Keratinocyte (primary cell): ENCODE measurements around the gene APOA4. TPM values are rescaled to one million over a fixed set of nuclear protein-coding genes. Genes with fewer than 3 reads are reported as not detected.

Source experiments
- DNase-seq: peaks from one replicate; pipeline ENCODE4 v3.0.0-alpha.2; 2011; ENCODE audit warnings: low read depth, missing footprints, low spot score
- FAIRE-seq: peaks from 2 replicates; lab custom pipeline; 2011; peaks lifted over from hg19 to GRCh38; lab: Jason Lieb, UNC
- H2AFZ ChIP-seq: 2 replicates; pipeline ENCODE4 v1.6.0; 2012; ENCODE audit warnings: low read length, control low read depth, inconsistent platforms; ENCODE audit not compliant: control insufficient read depth
- H3K27ac ChIP-seq: 2 replicates; pipeline ENCODE4 v1.5.1; 2011; ENCODE audit warnings: low read length; ENCODE audit not compliant: control insufficient read depth, insufficient read depth
- H3K27me3 ChIP-seq: 3 replicates; pipeline ENCODE4 v1.6.0; 2011; ENCODE audit warnings: low read length; ENCODE audit not compliant: control insufficient read depth, insufficient read depth; ENCODE audit errors: extremely low read depth
- H3K36me3 ChIP-seq, 2 experiments: 2 replicates in 1 of 2; 3 replicates in 1 of 2; pipeline ENCODE4 v1.5.1; 2011; ENCODE audit warnings: low read length in 2 of 2, mild to moderate bottlenecking in 1 of 2; ENCODE audit not compliant: control insufficient read depth in 2 of 2, insufficient read depth in 2 of 2; ENCODE audit errors: extremely low read depth in 1 of 2
- H3K4me1 ChIP-seq: 3 replicates; pipeline ENCODE4 v1.5.1; 2011; ENCODE audit warnings: low read length; ENCODE audit not compliant: control insufficient read depth, insufficient read depth; ENCODE audit errors: extremely low read depth
- H3K4me2 ChIP-seq: 3 replicates; pipeline ENCODE4 v1.6.0; 2011; ENCODE audit warnings: low read depth, low read length; ENCODE audit not compliant: control insufficient read depth, insufficient read depth; ENCODE audit errors: extremely low read depth
- H3K4me3 ChIP-seq, 3 experiments: fragments of 200-600 bp in 1 of 3; sonication (generic) in 1 of 3; 2 replicates in 2 of 3; 3 replicates in 1 of 3; pipeline ENCODE4 v1.5.1; 2011 to 2016; ENCODE audit warnings: low read length in 3 of 3, mild to moderate bottlenecking in 3 of 3, control low read depth in 2 of 3, inconsistent platforms in 1 of 3, low read depth in 1 of 3, mixed read lengths in 1 of 3, mixed run types in 1 of 3, moderate library complexity in 1 of 3; ENCODE audit not compliant: control insufficient read depth in 2 of 3, insufficient read depth in 2 of 3; ENCODE audit errors: extremely low read depth in 1 of 3
- H3K79me2 ChIP-seq: 2 replicates; pipeline ENCODE4 v1.6.0; 2012; ENCODE audit warnings: low read length; ENCODE audit not compliant: control insufficient read depth, insufficient read depth
- H3K9ac ChIP-seq: 3 replicates; pipeline ENCODE4 v1.6.0; 2011; ENCODE audit warnings: low read length; ENCODE audit not compliant: control insufficient read depth, insufficient read depth; ENCODE audit errors: extremely low read depth
- H3K9me1 ChIP-seq: 3 replicates; pipeline ENCODE4 v1.6.0; 2011; ENCODE audit warnings: low read length; ENCODE audit not compliant: control insufficient read depth, insufficient read depth; ENCODE audit errors: extremely low read depth
- H3K9me3 ChIP-seq: 2 replicates; pipeline ENCODE4 v1.5.1; 2012; ENCODE audit warnings: low read depth, low read length; ENCODE audit not compliant: control insufficient read depth
- H4K20me1 ChIP-seq: 3 replicates; pipeline ENCODE4 v1.6.0; 2011; ENCODE audit warnings: low read length; ENCODE audit not compliant: control insufficient read depth, insufficient read depth; ENCODE audit errors: extremely low read depth
- EZH2 ChIP-seq: IDR thresholded peaks from one replicate; pipeline ENCODE4 v1.6.1; 2012; ENCODE audit warnings: inconsistent platforms, mild to moderate bottlenecking, low read length, moderate library complexity
- dilution Hi-C: fragments of 300-500 bp; cut with MboI; formaldehyde crosslinking; loops from one replicate; pipeline ENCODE4 v1.7.0; 2020; ENCODE audit warnings: low sequenced_read_pairs; ENCODE audit not compliant: extremely low pct_ligation_motif_present
- polyA plus RNA-seq, 5 experiments: library from polyadenylated mRNA; depleted of rRNA in 3 of 5; stranded (reverse) in 3 of 5; stranded (forward) in 1 of 5; unstranded in 1 of 5; fragments of >200 nt; gene quantifications; 1 replicate in 1 of 5; 2 replicates in 3 of 5; 3 replicates in 1 of 5; pipeline versions ENCODE4 v1.2.1 to v1.2.3, GENCODE V29; 2011 to 2012; ENCODE audit warnings: missing spikeins in 2 of 5, low read depth in 1 of 5, low replicate concordance in 1 of 5
- TF ChIP-seq, protein P1 (sequence below), 3 experiments: IDR thresholded peaks in 1 of 3; conservative IDR thresholded peaks in 1 of 3; optimal IDR thresholded peaks in 1 of 3; 2 replicates in 2 of 3; 3 replicates in 1 of 3; pipeline versions ENCODE3 to v1.5.1; 2011; ENCODE audit warnings: low read length in 3 of 3, mild to moderate bottlenecking in 3 of 3, moderate library complexity in 2 of 3, control low read depth in 1 of 3, inconsistent platforms in 1 of 3; ENCODE audit not compliant: insufficient read depth in 2 of 3; ENCODE audit errors: extremely low read depth in 1 of 3

The APOA4 gene
- polyA plus RNA-seq, 1 donor (not counting 4 experiments of a cell fraction or from before 2014, with no cell fraction given) = not detected

DNA sequence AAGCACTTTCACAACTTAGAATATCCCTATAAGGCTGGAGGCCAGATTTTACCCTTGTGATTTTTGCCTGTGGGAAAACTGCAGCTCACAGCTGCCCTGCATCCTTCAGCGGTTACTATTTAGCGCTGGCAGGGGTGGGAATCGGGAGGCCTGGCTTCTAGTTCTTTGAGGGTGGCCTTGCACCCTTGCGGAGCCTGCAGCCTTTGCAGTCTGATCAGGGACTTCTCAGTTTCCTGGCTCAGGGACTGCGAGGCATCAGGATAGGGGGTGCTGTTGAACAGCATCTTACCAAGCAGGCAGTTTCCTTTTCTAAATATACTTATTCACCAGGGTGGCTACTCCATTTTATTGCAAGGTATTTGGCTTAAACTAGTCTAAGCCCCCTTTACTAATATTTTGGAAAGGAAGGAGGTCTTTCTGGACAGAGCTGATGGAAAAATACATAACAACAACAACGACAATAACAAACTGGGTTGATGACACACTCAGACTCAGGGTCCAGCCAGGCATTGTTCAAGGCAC, 17.2 kb upstream of the APOA4 start:
- no peaks in the 10 kb centered on the region for H4K20me1 ChIP-seq
- DNase-seq = no peak
- H3K36me3 ChIP-seq = peaks cover 7 to 10% of the 10 kb centered on the region in 2 experiments
- dilution Hi-C loops = no loop called here
- no peaks in the 10 kb centered on the region for H3K9me1 ChIP-seq
- TF ChIP-seq, protein P1, sequence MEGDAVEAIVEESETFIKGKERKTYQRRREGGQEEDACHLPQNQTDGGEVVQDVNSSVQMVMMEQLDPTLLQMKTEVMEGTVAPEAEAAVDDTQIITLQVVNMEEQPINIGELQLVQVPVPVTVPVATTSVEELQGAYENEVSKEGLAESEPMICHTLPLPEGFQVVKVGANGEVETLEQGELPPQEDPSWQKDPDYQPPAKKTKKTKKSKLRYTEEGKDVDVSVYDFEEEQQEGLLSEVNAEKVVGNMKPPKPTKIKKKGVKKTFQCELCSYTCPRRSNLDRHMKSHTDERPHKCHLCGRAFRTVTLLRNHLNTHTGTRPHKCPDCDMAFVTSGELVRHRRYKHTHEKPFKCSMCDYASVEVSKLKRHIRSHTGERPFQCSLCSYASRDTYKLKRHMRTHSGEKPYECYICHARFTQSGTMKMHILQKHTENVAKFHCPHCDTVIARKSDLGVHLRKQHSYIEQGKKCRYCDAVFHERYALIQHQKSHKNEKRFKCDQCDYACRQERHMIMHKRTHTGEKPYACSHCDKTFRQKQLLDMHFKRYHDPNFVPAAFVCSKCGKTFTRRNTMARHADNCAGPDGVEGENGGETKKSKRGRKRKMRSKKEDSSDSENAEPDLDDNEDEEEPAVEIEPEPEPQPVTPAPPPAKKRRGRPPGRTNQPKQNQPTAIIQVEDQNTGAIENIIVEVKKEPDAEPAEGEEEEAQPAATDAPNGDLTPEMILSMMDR (optimal IDR thresholded peaks at IDR 0.05 in 1 of 3, IDR thresholded peaks at IDR 0.05 in 1 of 3, conservative IDR thresholded peaks at IDR 0.05 in 1 of 3; ENCODE audit: extremely low read depth in 1 of 3, insufficient read depth in 2 of 3, low read length in 3 of 3) = peak in 2 of 3 experiments; percentile 15 to 48
- TF ChIP-seq EZH2 = no peak
- no peaks in the 10 kb centered on the region for H3K79me2 ChIP-seq
- H3K9me3 ChIP-seq = no peaks in the 10 kb centered on the region
- H3K4me3 ChIP-seq = no peak overlapping the region
- no peak overlapping the region for H3K27ac ChIP-seq
- FAIRE-seq = no peak
- no peaks in the 10 kb centered on the region for H3K27me3 ChIP-seq
- no peak overlapping the region for H3K4me2 ChIP-seq
- no peak overlapping the region for H2AFZ ChIP-seq
- no peak overlapping the region for H3K9ac ChIP-seq
- peaks cover 4% of the 10 kb centered on the region for H3K4me1 ChIP-seq

DNA sequence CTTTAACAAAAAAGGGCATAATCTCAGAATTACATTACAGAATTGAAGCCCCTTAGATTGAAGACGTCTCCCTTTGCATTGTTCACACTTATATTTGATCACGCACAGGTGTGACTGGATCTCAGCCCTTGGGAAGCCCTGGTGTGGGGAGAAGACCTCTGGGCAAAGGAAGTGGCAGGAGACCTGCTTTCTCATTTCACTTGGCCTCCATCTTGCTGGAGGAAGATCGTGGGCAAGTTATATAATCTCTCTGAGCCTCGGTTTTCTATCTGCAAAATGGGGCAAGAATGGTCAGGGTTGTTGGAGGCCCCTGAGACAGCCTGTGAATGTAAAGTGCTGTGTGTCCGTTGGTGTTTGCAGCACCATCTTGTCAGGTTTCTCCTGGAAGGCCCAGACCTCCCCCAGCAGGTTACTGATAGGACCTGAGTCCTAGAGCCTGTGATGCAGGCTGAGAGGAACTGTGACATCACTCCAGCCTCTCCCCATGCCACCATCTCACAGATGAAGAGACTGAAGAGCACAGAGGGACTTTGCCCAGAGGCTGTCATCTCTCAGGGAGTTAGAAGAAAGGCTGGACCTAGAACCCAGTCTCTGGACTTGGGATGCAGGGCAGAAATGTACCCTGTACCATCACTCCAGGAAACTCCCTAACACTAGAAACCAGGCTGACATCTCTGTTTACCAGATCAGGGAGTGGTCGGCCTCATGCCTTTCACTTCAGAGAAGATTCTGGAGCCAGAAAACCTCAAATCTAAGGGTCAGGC, 15.4 kb upstream of the APOA4 start:
- no peaks in the 10 kb centered on the region for H4K20me1 ChIP-seq
- H3K36me3 ChIP-seq = peaks cover 0 to 2% of the 10 kb centered on the region in 2 experiments
- peaks cover 4% of the 10 kb centered on the region for H3K4me1 ChIP-seq
- DNase-seq (no peak), FAIRE-seq (no peak)
- no peaks in the 10 kb centered on the region for H3K9me3 ChIP-seq
- no peak overlapping the region for H3K4me2 ChIP-seq
- no peak for TF ChIP-seq EZH2
- TF ChIP-seq, protein P1 (optimal IDR thresholded peaks at IDR 0.05 in 1 of 3, IDR thresholded peaks at IDR 0.05 in 1 of 3, conservative IDR thresholded peaks at IDR 0.05 in 1 of 3; ENCODE audit: extremely low read depth in 1 of 3, insufficient read depth in 2 of 3, low read length in 3 of 3) = no peak
- dilution Hi-C loops = no loop called here
- no peaks in the 10 kb centered on the region for H3K79me2 ChIP-seq
- no peak overlapping the region for H3K4me3 ChIP-seq
- no peak overlapping the region for H3K9ac ChIP-seq
- H2AFZ ChIP-seq = no peak overlapping the region
- H3K27me3 ChIP-seq = no peaks in the 10 kb centered on the region
- no peak overlapping the region for H3K27ac ChIP-seq
- H3K9me1 ChIP-seq = no peaks in the 10 kb centered on the region
